Uterus (tissue), 4 donors: ENCODE data around the gene ABT1. TPM values are rescaled to one million over a fixed set of nuclear protein-coding genes. Genes with fewer than 3 reads are reported as not detected.

ENCODE experiments used
- DNase-seq, 2 donors: peaks; one replicate each; pipeline ENCODE4 v3.0.0-alpha.2; 2019 to 2020
- H3K27ac ChIP-seq, 2 donors: fragments of 200-600 bp; sonication (generic); 1 replicate in 1 of 2; 2 replicates in 1 of 2; pipeline ENCODE4 v1.5.1; 2016 to 2018
- H3K27me3 ChIP-seq, 2 donors: fragments of 200-600 bp; sonication (generic); one replicate each; pipeline ENCODE4 v1.5.1; 2018 to 2019; ENCODE audit warnings: control low read depth in 1 of 2
- H3K36me3 ChIP-seq, 2 donors: fragments of 200-600 bp; sonication (generic); one replicate each; pipeline ENCODE4 v1.5.1; 2019; ENCODE audit warnings: control low read depth in 1 of 2
- H3K4me1 ChIP-seq, 2 donors: fragments of 200-600 bp; sonication (generic); one replicate each; pipeline ENCODE4 v1.5.1; 2018 to 2019; ENCODE audit warnings: control low read depth in 1 of 2
- H3K4me3 ChIP-seq, 2 donors: fragments of 200-600 bp; sonication (generic); 1 replicate in 1 of 2; 2 replicates in 1 of 2; pipeline ENCODE4 v1.5.1; 2018 to 2019; ENCODE audit warnings: mild to moderate bottlenecking in 1 of 2
- H3K9me3 ChIP-seq, 2 donors: fragments of 200-600 bp; sonication (generic); one replicate each; pipeline ENCODE4 v1.5.1; 2019; ENCODE audit warnings: control low read depth in 1 of 2
- POLR2A ChIP-seq, 2 donors: fragments of 450-650 bp; IDR thresholded peaks; one replicate each; pipeline ENCODE4 v1.6.1; 2016; ENCODE audit warnings: antibody characterized with exemption in 2 of 2, mild to moderate bottlenecking in 1 of 2, moderate library complexity in 1 of 2
- intact Hi-C: fragments of 100-400 bp; cut with DNase I; formaldehyde crosslinking; loops from one replicate; pipeline ENCODE4 v1.15.1; 2023; ENCODE audit warnings: low total_unique reads
- total RNA-seq, 4 donors: library from RNA; depleted of rRNA in 3 of 4; stranded (reverse); fragments of >200 nt in 3 of 4; gene quantifications; one replicate each; pipeline versions ENCODE4 v1.1.0 to v1.2.4, GENCODE V29; 2014 to 2023
- TF ChIP-seq, protein P1 (sequence below), 4 experiments: fragments of 200-600 bp in 2 of 4; fragments of 450-650 bp in 2 of 4; sonication (generic) in 2 of 4; IDR thresholded peaks; one replicate each; pipeline ENCODE4 v1.5.1; 2016 to 2019; ENCODE audit warnings: antibody characterized with exemption in 4 of 4, mild to moderate bottlenecking in 2 of 4, moderate library complexity in 1 of 4
- donor health status: DM: yes; HTN: yes; CAD: no.

Gene ABT1
- total RNA-seq, 4 donors from 2014 or later: 10.5 to 18.7 (median 16.1) TPM

DNA sequence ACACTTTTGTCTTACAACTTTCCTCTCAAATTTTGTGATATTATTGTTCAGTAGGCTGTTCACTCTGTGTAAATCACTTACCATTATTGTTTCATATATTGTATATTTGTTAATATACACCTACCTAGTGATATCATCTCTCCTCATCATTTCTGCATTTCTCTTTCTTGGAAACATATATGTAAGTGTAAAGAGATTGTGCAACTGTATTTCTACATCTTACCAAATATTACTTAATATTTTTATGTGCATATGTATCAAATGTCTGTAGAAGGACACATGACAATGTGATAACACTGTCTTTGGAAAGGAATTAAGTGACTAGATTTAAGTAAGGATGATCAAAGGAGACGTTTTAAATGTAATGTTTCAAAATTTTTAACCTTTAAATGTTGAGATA, 32.6 kb downstream of the ABT1 start:
- intact Hi-C loops: no loop called here
- no peak for TF ChIP-seq POLR2A (IDR thresholded peaks at IDR 0.05)
- TF ChIP-seq, protein P1, sequence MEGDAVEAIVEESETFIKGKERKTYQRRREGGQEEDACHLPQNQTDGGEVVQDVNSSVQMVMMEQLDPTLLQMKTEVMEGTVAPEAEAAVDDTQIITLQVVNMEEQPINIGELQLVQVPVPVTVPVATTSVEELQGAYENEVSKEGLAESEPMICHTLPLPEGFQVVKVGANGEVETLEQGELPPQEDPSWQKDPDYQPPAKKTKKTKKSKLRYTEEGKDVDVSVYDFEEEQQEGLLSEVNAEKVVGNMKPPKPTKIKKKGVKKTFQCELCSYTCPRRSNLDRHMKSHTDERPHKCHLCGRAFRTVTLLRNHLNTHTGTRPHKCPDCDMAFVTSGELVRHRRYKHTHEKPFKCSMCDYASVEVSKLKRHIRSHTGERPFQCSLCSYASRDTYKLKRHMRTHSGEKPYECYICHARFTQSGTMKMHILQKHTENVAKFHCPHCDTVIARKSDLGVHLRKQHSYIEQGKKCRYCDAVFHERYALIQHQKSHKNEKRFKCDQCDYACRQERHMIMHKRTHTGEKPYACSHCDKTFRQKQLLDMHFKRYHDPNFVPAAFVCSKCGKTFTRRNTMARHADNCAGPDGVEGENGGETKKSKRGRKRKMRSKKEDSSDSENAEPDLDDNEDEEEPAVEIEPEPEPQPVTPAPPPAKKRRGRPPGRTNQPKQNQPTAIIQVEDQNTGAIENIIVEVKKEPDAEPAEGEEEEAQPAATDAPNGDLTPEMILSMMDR (IDR thresholded peaks at IDR 0.05): no peak
- Histone ChIP-seq H3K27me3 (no peaks in the 10 kb centered on the region), H3K36me3 (no peaks in the 10 kb centered on the region), H3K27ac (no peak overlapping the region), H3K4me3 (no peak overlapping the region), H3K4me1 (no peaks in the 10 kb centered on the region), H3K9me3 (peaks cover 0 to 6% of the 10 kb centered on the region in 2 donors)
- no peak for DNase-seq

DNA sequence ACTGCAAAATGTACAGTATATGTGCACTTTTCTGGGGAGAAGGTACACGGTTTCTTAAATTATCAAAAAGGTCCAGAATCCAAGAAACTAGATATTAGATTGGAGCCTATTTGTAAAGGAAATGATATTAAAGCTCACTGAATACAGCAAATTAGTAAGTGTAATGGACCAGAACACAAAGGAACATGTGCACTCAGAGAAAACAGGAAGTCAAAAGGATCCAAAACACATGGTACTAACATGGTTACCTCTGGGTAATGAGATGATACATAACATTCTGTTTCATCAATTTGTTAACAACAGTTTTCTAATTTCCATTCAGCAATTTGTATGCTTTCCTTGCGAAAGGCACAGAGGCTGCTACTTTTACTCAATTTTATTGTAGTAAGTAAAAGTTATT, 44.1 kb downstream of the ABT1 start:
- no peak overlapping the region for H3K27ac ChIP-seq
- no peak overlapping the region for H3K4me3 ChIP-seq
- TF ChIP-seq, protein P1 (IDR thresholded peaks at IDR 0.05): no peak
- no peak for TF ChIP-seq POLR2A (IDR thresholded peaks at IDR 0.05)
- H3K27me3 ChIP-seq: no peaks in the 10 kb centered on the region
- H3K9me3 ChIP-seq: no peaks in the 10 kb centered on the region
- H3K4me1 ChIP-seq: no peaks in the 10 kb centered on the region
- no peaks in the 10 kb centered on the region for H3K36me3 ChIP-seq
- no peak for DNase-seq
- intact Hi-C loops: no loop called here

DNA sequence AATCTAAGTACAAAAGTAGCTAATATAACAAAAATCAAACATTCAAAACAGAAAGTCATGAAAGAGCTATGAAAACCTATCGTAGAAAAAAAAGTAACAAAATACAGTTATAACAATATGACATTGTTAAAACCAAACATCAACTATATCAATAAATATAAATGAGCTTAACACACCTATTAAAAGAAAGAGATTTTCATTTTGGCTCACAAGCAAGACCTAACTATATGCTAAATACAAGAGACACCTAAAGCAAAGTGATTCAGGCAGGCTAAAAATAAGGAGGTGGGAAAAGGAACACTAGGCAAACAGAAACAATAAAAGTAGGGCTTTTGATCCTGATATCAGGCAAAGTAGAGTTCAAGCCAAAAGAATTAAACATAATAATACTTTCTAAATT, 49.3 kb downstream of the ABT1 start:
- Histone ChIP-seq H3K9me3 (no peaks in the 10 kb centered on the region), H3K27me3 (no peaks in the 10 kb centered on the region), H3K27ac (no peak overlapping the region), H3K4me1 (no peaks in the 10 kb centered on the region), H3K36me3 (no peaks in the 10 kb centered on the region), H3K4me3 (no peak overlapping the region)
- intact Hi-C loops: no loop called here
- TF ChIP-seq, protein P1 (IDR thresholded peaks at IDR 0.05): no peak
- TF ChIP-seq POLR2A (IDR thresholded peaks at IDR 0.05): no peak
- DNase-seq: no peak

Other genes starting within 250 kb of the ABT1 start
- gene BTN3A2, start 231.8 kb upstream of the ABT1 start, total RNA-seq: 10 to 100 TPM in 3 of 4 donors, 1 to 10 TPM in 1; 8.7 to 70.6 (median 26.4) TPM
- gene BTN2A2, start 213.8 kb upstream of the ABT1 start, total RNA-seq: 10 to 100 TPM in 2 of 4 donors, 1 to 10 TPM in 2; 6.5 to 24.3 (median 14.6) TPM
- 10 to 100 TPM in 3 of 4 donors, 1 to 10 TPM in 1; 9.1 to 64.2 (median 20.8) TPM for gene BTN3A1, start 194.7 kb upstream of the ABT1 start, total RNA-seq
- gene BTN3A3, start 156.4 kb upstream of the ABT1 start, total RNA-seq: 10 to 100 TPM in 2 of 4 donors, 1 to 10 TPM in 2; 7.2 to 44.4 (median 22.0) TPM
- gene BTN2A1, start 139.0 kb upstream of the ABT1 start, total RNA-seq: 10 to 100 TPM; 12.6 to 54.8 (median 26.1) TPM
- under 1 TPM in 1 of 4 donors, not detected in 3; 0.07 TPM for gene BTN1A1, start 96.7 kb upstream of the ABT1 start, total RNA-seq
- 10 to 100 TPM; 14.6 to 89.0 (median 73.3) TPM for gene HMGN4, start 58.6 kb upstream of the ABT1 start, total RNA-seq
- gene ZNF322, start 62.8 kb downstream of the ABT1 start, total RNA-seq: 100 to 1,000 TPM in 1 of 4 donors, 10 to 100 TPM in 3; 38.7 to 184 (median 61.5) TPM